B cell (primary cell): ENCODE measurements around the gene EML6.

Experiments
- CTCF ChIP-seq: fragments of 200-600 bp; IDR thresholded peaks from one replicate; pipeline ENCODE4 v1.8.0; 2022; ENCODE audit warnings: antibody characterized with exemption, mild to moderate bottlenecking
- EZH2 ChIP-seq: IDR thresholded peaks from 2 replicates; pipeline ENCODE4 v1.6.1; 2012; ENCODE audit warnings: borderline replicate concordance, low read depth, mild to moderate bottlenecking, moderate library complexity, low read length; ENCODE audit not compliant: insufficient read depth, poor library complexity, severe bottlenecking

- no peak for TF ChIP-seq CTCF
- no peak for TF ChIP-seq EZH2
Observed at GRCh38 chr2:55003706-55004639, 280.5 kb downstream of the EML6 start.
